GM19468 (cell line): ENCODE data around the gene CTU2.

ENCODE experiments used
- ATAC-seq: cut with Tn5 transposase; IDR thresholded peaks from one replicate; pipeline ENCODE4 v1.9.1; 2021; ENCODE audit warnings: mild to moderate bottlenecking, moderate library complexity, moderate number of reproducible peaks; ENCODE audit not compliant: unreplicated experiment; ENCODE audit errors: extremely low read depth

CTU2 gene

GRCh38 chr16:88739977-88740726, 33.8 kb downstream of the CTU2 start:
- no peak for ATAC-seq

- no peak for ATAC-seq
Observed at GRCh38 chr16:88740727-88741055, 34.4 kb downstream of the CTU2 start.

GRCh38 chr16:88741368-88741767, 35.1 kb downstream of the CTU2 start:
- ATAC-seq: no peak

GRCh38 chr16:88742896-88743605, 36.7 kb downstream of the CTU2 start:
- no peak for ATAC-seq

- no peak for ATAC-seq
Observed at GRCh38 chr16:88743693-88744576, 37.6 kb downstream of the CTU2 start.

- no peak for ATAC-seq
Observed at GRCh38 chr16:88744577-88745521, 38.5 kb downstream of the CTU2 start.

GRCh38 chr16:88746506-88746905, 40.2 kb downstream of the CTU2 start:
- ATAC-seq: no peak

GRCh38 chr16:88747588-88748301, 41.4 kb downstream of the CTU2 start:
- no peak for ATAC-seq

- no peak for ATAC-seq
Observed at GRCh38 chr16:88748364-88748763, 42.1 kb downstream of the CTU2 start.

GRCh38 chr16:88749358-88749757, 43.1 kb downstream of the CTU2 start:
- no peak for ATAC-seq

- ATAC-seq: no peak
Observed at GRCh38 chr16:88750854-88751253, 44.6 kb downstream of the CTU2 start.

GRCh38 chr16:88752386-88753002, 46.2 kb downstream of the CTU2 start:
- no peak for ATAC-seq

GRCh38 chr16:88753191-88753590, 46.9 kb downstream of the CTU2 start:
- ATAC-seq: no peak

- ATAC-seq: no peak
Observed at GRCh38 chr16:88753602-88754001, 47.3 kb downstream of the CTU2 start.

- ATAC-seq: no peak
Observed at GRCh38 chr16:88754109-88754911, 48.0 kb downstream of the CTU2 start.

GRCh38 chr16:88754912-88755744, 48.8 kb downstream of the CTU2 start:
- no peak for ATAC-seq

- ATAC-seq: no peak
Observed at GRCh38 chr16:88755745-88756443, 49.6 kb downstream of the CTU2 start.
